Measurements from ENCODE around the gene CLK3.

The CLK3 gene

DNA sequence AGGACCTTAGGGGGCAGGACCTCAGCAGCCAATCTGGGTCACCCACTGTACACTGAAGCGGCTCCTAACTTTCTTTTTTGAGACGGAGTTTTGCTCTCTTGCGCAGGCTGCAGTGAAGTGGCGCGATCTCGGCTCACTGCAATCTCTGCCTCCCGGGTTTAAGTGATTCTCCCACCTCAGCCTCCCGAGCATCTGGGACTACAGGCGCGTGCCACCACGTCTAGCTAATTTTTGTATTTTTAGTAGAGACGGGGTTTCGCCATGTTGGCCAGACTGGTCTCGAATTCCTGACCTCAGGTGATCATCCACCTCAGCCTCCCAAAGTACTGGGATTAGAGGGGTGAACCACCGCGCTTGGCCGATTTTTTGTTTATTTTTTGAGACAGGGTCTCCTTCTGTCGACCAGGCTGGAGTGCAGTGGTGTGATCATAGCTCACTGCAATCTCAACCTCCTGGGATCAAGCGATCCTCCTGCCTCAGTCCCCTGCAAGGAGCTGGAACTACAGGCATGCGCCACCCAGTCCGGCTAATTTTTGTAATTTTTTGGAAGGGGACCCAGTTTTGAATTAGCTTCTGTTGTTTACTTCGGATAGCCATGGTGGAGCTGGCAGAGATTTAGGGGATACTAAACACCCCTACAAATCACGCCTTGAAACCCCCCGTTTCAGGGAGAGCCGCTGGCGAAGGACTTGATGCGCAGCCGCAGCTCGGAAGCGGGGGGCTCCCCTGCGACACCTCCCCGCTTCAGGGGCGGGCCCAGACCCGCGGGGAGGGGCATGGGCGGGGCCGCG is 1.5 kb upstream of the CLK3 start:
- peak overlapping the region; percentile 74 for H3K4me3 ChIP-seq (ENCODE audit: control insufficient read depth, low read depth, low read length)
- TF ChIP-seq, protein P1, sequence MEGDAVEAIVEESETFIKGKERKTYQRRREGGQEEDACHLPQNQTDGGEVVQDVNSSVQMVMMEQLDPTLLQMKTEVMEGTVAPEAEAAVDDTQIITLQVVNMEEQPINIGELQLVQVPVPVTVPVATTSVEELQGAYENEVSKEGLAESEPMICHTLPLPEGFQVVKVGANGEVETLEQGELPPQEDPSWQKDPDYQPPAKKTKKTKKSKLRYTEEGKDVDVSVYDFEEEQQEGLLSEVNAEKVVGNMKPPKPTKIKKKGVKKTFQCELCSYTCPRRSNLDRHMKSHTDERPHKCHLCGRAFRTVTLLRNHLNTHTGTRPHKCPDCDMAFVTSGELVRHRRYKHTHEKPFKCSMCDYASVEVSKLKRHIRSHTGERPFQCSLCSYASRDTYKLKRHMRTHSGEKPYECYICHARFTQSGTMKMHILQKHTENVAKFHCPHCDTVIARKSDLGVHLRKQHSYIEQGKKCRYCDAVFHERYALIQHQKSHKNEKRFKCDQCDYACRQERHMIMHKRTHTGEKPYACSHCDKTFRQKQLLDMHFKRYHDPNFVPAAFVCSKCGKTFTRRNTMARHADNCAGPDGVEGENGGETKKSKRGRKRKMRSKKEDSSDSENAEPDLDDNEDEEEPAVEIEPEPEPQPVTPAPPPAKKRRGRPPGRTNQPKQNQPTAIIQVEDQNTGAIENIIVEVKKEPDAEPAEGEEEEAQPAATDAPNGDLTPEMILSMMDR (IDR thresholded peaks at IDR 0.05; ENCODE audit: control insufficient read depth, insufficient read depth, low read depth, low read length, missing control alignments): no peak
- DNase-seq (ENCODE audit: low read depth): no peak

DNA sequence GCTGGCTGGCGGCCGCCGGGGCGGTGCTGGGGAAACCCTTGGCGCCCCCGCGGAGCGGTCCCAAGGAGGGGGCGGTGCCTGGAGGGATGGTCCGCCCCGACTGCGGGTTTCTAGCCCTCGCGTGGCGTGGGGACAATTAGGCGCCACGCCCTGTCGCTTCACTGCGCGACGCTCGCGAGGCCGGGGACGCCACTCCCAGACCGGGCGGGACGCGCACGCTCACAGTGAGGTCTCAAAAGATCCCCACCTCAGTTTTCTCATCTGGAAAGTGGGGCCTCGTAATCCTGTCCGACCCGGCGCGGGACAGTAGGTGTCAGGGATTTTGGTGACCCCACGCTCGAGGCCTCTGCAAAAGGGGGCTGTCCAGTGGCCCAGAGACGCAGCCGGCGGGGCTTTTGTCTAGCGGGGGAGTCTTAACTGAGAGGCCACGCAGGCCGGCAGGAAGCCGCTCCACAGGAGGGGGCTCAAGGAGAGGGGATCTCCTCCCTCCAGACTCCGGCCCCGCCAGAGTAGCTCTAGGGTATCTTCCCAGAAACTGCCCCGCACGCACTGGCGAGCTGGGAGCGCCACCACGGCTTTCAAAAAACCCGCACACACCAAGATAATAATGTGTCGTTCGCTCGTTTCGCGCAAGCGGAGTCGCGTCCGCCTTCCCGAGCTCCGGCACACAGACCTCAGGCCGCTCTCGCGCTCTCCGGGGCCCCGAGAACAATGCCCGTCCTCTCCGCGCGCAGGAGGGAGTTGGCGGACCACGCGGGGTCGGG is 710 bp upstream of the CLK3 start:
- peak overlapping the region; percentile 74 for H3K4me3 ChIP-seq (ENCODE audit: control insufficient read depth, low read depth, low read length)
- TF ChIP-seq, protein P1 (IDR thresholded peaks at IDR 0.05; ENCODE audit: control insufficient read depth, insufficient read depth, low read depth, low read length, missing control alignments): no peak
- DNase-seq (ENCODE audit: low read depth): no peak

DNA sequence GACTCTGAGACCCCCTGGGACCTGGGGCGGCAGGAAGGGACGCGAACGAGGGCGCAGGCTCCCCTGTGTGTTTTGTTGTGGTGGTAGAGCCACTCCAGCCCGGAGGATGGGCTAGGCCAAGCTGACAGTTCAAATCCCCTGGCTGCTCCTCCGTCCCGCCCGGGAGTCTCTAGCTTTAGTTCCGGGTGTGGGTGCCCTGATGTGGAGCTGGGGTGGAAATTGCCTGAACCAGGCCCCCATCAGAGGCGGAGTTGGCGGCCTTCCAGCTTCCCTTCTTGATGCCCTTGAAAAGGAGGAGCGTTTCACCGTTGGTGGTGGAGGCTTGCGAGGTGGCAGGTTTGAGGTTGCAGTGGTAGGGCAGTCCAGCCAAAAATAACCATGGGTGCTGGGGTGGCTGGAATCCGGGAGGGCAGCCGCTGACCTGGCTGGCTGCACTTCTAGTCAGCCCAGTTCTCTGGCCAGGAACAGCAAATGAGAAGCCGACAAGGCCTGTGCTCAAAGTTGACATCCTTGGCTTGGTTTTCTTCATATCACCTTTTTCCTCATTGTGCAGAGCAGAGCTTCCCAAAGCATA is 817 bp downstream of the CLK3 start:
- H3K4me3 ChIP-seq (ENCODE audit: control insufficient read depth, low read depth, low read length): peak overlapping the region; percentile 74
- TF ChIP-seq, protein P1 (IDR thresholded peaks at IDR 0.05; ENCODE audit: control insufficient read depth, insufficient read depth, low read depth, low read length, missing control alignments): no peak
- DNase-seq (ENCODE audit: low read depth): no peak

DNA sequence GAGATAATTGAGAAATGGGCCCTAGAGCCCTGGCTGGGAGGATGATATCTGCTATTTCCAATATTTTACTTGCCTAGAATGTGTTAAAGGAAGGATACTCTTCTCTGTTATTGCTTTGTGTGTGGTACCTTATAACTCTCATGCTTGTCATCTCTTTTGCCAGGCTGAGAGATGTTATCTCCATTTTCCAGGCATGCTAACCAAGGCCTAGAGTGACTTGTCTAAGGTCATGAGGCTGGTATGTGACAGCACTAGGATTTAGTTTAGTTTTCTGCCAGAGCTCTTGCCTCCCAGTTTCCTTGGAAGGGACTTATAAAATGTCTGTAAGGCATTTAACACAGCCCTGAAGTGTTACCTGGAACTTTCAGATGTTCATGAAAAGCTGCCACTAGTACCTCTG is 1.4 kb downstream of the CLK3 start:
- TF ChIP-seq, protein P1 (IDR thresholded peaks at IDR 0.05; ENCODE audit: control insufficient read depth, insufficient read depth, low read depth, low read length, missing control alignments): no peak
- no peak for DNase-seq (ENCODE audit: low read depth)
- H3K4me3 ChIP-seq (ENCODE audit: control insufficient read depth, low read depth, low read length): peak overlapping the region; percentile 74

DNA sequence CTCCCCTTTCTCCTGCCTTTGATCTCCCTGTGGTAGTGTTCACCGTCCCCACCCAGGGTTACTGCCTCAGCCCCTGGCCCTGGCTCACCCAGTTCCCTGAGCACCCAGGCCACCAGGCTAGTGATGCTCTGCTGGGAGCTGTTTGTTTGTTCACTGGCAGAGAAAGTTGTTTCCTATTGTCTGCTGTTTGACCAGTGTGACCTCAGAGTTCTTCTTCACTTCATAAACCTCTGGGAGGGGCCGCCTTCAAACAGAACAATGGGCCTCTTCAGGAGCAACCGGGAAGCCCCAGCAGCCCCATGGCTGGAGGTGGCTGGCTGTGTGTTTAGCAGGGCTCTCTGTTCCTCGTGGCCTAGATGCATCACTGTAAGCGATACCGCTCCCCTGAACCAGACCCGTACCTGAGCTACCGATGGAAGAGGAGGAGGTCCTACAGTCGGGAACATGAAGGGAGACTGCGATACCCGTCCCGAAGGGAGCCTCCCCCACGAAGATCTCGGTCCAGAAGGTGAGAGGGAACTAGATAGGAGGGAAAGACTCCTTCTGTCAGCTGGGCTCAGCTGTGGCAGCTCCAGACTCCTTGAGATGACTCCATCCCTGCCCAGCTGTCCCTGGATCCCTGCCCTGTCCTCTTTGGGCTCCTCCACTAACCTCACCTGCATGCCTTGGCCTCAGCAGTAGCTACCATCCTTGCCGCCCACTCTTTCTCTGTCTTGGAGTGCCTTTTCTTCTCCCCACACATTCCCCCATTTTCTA is 3.4 kb downstream of the CLK3 start:
- TF ChIP-seq, protein P1 (IDR thresholded peaks at IDR 0.05; ENCODE audit: control insufficient read depth, insufficient read depth, low read depth, low read length, missing control alignments): no peak
- H3K4me3 ChIP-seq (ENCODE audit: control insufficient read depth, low read depth, low read length): no peak overlapping the region
- DNase-seq (ENCODE audit: low read depth): no peak
